Superior temporal gyrus (tissue), 1 donor: ENCODE data around the gene TNFRSF21.
"Not testable (repeated sequence)": the region's sequence is repeated elsewhere in the genome, so short reads cannot be mapped to it uniquely, and the experiment has no call there.

Source experiments
- DNase-seq: peaks from one replicate; pipeline ENCODE4 v3.0.0-alpha.2; 2016; ENCODE audit errors: extremely low spot score

The TNFRSF21 gene

GRCh38 chr6:47288267-47289090, 21.2 kb downstream of the TNFRSF21 start:
- no peak for DNase-seq

- DNase-seq: no peak
Observed at GRCh38 chr6:47286301-47286700, 23.4 kb downstream of the TNFRSF21 start.

GRCh38 chr6:47283993-47284392, 25.7 kb downstream of the TNFRSF21 start:
- DNase-seq: no peak

GRCh38 chr6:47278545-47278944, 31.2 kb downstream of the TNFRSF21 start:
- DNase-seq: no peak

- DNase-seq: no peak
Observed at GRCh38 chr6:47277702-47278101, 32.0 kb downstream of the TNFRSF21 start.

GRCh38 chr6:47276377-47276776, 33.3 kb downstream of the TNFRSF21 start:
- DNase-seq: peak; percentile 44

- no peak for DNase-seq
Observed at GRCh38 chr6:47275640-47276039, 34.1 kb downstream of the TNFRSF21 start.

- DNase-seq: not testable (repeated sequence)
Observed at GRCh38 chr6:47275132-47275531, 34.6 kb downstream of the TNFRSF21 start.

- DNase-seq: no peak
Observed at GRCh38 chr6:47268572-47269187, 41.0 kb downstream of the TNFRSF21 start.

DNA sequence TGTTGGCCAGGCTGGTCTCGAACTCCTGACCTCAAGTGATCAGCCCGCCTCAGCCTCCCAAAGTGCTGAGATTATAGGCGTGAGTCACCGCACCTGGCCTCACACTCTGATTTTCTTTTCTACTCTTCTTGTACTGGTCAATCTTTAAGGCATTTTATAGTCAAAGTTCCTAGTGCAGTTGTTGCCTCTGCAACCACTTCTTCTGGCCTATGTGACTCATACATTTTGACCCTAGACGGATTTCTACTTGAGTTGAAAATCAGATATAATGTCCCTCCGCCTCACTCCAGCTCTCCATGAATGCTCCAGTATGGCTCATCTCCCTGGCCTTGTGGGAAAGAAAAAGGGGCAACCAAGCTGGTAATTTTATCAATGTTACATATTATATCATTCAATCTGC, 42.4 kb downstream of the TNFRSF21 start:
- DNase-seq: peak; percentile 3

DNA sequence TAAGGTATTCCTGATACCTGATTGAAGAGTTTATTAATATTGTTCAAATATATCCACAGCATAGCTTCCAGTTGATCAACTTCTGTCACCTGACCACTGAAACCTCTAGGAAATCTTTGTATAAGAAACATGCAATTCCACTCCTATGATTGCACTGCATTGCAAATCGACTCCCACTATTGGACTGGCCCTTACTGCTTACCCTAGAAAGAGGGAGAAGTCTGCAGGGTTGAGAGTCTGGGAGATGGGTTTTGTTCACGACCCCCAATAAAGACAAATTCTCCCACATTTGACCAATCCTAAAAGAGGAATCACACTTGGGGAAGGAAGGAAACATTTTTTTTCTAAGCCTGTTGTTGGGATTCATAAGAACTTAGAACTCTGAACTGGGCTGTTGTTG, 43.7 kb downstream of the TNFRSF21 start:
- DNase-seq: no peak

DNA sequence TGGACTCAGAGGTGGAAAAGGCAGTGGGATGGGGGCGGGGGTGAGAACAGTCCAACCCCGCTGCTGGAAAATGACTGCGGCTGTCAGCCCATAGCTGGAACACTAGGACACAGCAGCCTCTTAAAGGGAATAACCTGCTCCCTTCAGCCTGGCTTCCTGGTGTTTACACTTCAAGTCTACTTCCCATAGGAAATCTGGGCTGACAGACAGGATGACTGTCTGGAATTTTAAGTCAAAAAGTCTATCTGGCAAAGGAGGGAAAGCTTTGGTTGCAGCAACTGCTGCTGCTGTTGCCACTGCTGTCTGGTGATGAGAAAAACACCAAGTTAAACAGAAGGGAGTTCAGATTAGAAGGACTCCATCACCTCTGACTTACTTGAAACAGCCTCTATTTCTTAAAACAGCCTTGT, 44.9 kb downstream of the TNFRSF21 start:
- DNase-seq: peak; percentile 28

DNA sequence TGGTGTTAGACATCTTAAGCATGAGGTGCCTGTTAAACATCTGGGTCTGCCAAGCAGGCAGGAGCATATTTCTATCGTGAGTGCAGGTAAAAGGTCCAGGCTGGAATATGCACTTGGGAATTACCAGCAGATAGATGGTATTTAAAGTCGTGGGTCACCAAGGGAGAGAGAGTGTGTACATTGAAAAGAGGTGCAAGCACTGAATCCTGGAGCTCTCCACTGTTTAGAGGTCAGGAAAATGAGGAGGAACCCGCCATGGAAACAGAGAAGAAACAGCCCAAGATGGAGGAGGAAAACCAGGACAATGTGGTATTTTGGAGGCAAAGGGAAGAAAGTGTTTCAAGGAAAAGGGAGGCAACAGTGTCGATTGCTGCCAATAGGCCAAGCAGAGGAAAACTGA, 46.4 kb downstream of the TNFRSF21 start:
- DNase-seq: no peak

GRCh38 chr6:47262231-47262630, 47.5 kb downstream of the TNFRSF21 start:
- no peak for DNase-seq

DNA sequence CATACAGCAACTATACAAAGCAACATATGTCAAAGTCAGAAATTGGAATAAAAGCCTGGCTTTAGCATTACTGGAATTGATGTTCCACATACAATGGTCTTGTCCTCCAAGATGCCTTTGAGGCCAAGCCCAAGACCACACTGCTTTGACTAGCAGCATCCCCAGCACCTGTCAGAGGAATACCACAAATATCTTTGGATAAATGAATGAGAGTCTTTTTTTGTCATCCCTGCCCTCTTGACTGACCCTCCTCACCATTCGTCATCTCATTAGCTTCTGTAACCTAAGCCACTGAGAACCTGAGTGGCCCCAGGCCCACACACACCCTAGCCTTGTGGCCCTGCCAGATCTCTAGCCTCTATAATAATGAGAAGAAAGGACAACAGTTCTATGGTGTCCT, 48.5 kb downstream of the TNFRSF21 start:
- no peak for DNase-seq

DNA sequence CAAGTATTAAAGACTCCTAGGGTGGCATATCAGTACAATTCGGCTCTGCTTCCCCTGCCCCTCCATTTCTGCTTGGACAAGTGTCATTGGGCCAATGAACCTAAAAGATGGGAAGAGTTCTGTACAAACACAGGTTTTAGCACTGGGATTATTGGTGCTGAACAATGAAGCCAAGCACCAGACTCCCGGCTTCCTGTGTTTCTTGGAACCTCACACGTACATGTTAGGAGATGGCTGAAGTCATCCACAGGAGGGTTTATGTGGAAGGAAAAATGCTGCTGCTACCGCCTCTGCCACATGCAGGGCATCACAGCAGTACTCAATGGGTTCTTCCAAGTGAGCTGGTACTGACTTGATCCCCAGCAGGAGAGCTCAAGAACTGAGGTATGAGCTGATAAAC, 49.7 kb downstream of the TNFRSF21 start:
- no peak for DNase-seq

GRCh38 chr6:47258724-47259347, 50.9 kb downstream of the TNFRSF21 start:
- no peak for DNase-seq

GRCh38 chr6:47256981-47257730, 52.5 kb downstream of the TNFRSF21 start:
- no peak for DNase-seq

GRCh38 chr6:47256361-47256760, 53.3 kb downstream of the TNFRSF21 start:
- DNase-seq: no peak

DNA sequence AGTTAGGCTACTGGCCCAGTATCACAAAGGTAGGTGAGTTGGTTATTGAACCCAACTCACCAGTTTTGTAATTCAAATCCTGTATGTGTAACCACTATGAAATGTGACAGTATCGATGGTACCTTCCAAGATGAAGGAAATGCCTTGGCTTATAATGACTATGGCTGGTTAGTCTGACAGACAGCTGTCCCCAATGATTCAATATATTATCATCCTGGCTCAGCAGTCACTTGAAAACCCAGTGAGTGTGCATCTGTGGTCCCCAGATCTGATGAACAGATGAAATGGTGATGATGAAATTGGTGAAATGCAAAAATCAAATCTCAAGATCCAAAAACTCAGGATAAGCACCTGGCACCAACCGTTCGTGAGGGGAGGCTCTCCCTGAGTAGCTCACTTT, 54.8 kb downstream of the TNFRSF21 start:
- no peak for DNase-seq

GRCh38 chr6:47254051-47254450, 55.7 kb downstream of the TNFRSF21 start:
- no peak for DNase-seq

GRCh38 chr6:47253136-47253535, 56.6 kb downstream of the TNFRSF21 start:
- no peak for DNase-seq
